ENCODE measurements around the gene TRAM2.

DNA sequence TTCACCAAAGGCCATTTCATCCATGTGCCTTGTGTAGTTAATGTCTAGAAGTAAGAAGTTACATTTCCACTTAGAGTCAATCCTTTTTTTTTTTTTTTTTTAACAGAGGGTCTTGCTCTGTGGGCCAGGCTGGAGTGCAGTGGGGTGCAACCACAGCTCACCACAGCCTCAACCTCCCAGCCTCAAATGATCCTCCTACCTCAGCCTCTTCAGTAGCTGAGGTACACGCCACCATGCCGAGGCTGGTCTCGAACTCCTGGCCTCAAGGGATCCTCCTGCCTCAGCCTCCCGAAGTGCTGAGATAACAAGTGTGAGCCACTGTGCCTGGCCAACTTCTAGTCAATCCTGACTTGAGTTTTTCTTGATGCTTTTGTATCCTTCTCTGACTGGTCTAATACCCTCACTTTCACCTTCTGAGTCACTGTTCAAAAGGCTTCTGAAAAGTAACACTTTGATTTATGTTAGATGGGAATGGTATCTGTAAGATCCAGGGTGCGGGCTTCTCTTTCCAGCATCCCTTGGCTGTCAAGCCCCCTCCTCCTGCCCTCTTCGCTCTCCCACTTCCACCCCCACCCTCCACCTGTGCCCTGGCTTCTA lies 22.1 kb downstream of the TRAM2 start:
- TF ChIP-seq, protein P1, sequence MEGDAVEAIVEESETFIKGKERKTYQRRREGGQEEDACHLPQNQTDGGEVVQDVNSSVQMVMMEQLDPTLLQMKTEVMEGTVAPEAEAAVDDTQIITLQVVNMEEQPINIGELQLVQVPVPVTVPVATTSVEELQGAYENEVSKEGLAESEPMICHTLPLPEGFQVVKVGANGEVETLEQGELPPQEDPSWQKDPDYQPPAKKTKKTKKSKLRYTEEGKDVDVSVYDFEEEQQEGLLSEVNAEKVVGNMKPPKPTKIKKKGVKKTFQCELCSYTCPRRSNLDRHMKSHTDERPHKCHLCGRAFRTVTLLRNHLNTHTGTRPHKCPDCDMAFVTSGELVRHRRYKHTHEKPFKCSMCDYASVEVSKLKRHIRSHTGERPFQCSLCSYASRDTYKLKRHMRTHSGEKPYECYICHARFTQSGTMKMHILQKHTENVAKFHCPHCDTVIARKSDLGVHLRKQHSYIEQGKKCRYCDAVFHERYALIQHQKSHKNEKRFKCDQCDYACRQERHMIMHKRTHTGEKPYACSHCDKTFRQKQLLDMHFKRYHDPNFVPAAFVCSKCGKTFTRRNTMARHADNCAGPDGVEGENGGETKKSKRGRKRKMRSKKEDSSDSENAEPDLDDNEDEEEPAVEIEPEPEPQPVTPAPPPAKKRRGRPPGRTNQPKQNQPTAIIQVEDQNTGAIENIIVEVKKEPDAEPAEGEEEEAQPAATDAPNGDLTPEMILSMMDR (IDR thresholded peaks at IDR 0.05): no peak
- TF ChIP-seq POLR2AphosphoS5 (IDR thresholded peaks at IDR 0.05; ENCODE audit: insufficient read depth in 1 of 2, low read depth in 1 of 2) (no peak), POLR2A (IDR thresholded peaks at IDR 0.05) (no peak)

All from vagina (tissue), 2 donors.